Daoy (cell line): Measurements from ENCODE around the gene STX17. TPM values are rescaled to one million over a fixed set of nuclear protein-coding genes. Genes with fewer than 3 reads are reported as not detected.
"Not testable (repeated sequence)": the region's sequence is repeated elsewhere in the genome, so short reads cannot be mapped to it uniquely, and the experiment has no call there.

ENCODE experiments used
- DNase-seq: peaks from one replicate; pipeline ENCODE4 v3.0.0-alpha.2; 2015; ENCODE audit warnings: low read depth
- total RNA-seq: library from RNA; depleted of rRNA; stranded (reverse); fragments of >200 nt; shearing (Covaris generic); gene quantifications from 2 replicates; pipeline ENCODE4 v1.2.3, GENCODE V29; 2014; rRNA removed

The STX17 gene
- total RNA-seq, result 18.6 and 22.0 TPM in 2 replicates

- DNase-seq, result peak; percentile 89
Observed at GRCh38 chr9:99906403-99907207, at the start of gene STX17. STX17 (plus strand) TSS chr9:99906654; CDS start chr9:99915240, 8,586 bp downstream.

- DNase-seq, result not testable (repeated sequence)
Observed at GRCh38 chr9:99857576-99857975, 48.9 kb upstream of the STX17 start.

- no peak for DNase-seq
Observed at GRCh38 chr9:99858087-99858486, 48.4 kb upstream of the STX17 start.

- no peak for DNase-seq
Observed at GRCh38 chr9:99859243-99859980, 47.0 kb upstream of the STX17 start.

GRCh38 chr9:99860266-99860665 lies 46.2 kb upstream of the STX17 start:
- no peak for DNase-seq

- DNase-seq, result no peak
Observed at GRCh38 chr9:99863955-99864354, 42.5 kb upstream of the STX17 start.

- no peak for DNase-seq
Observed at GRCh38 chr9:99866398-99866797, 40.1 kb upstream of the STX17 start.

GRCh38 chr9:99867536-99867935 lies 38.9 kb upstream of the STX17 start:
- DNase-seq, result no peak

GRCh38 chr9:99867968-99868367 lies 38.5 kb upstream of the STX17 start:
- DNase-seq, result no peak

GRCh38 chr9:99868845-99869244 lies 37.6 kb upstream of the STX17 start:
- DNase-seq, result peak; percentile 21

GRCh38 chr9:99870126-99870525 lies 36.3 kb upstream of the STX17 start:
- DNase-seq, result peak; percentile 17

GRCh38 chr9:99873531-99873930 lies 32.9 kb upstream of the STX17 start:
- peak; percentile 74 for DNase-seq

GRCh38 chr9:99873943-99874584 lies 32.4 kb upstream of the STX17 start:
- peak; percentile 23 for DNase-seq

- DNase-seq, result no peak
Observed at GRCh38 chr9:99876190-99876589, 30.3 kb upstream of the STX17 start.

GRCh38 chr9:99878651-99879050 lies 27.8 kb upstream of the STX17 start:
- peak; percentile 20 for DNase-seq

- no peak for DNase-seq
Observed at GRCh38 chr9:99881769-99882168, 24.7 kb upstream of the STX17 start.

- DNase-seq, result no peak
Observed at GRCh38 chr9:99885747-99886146, 20.7 kb upstream of the STX17 start.

GRCh38 chr9:99889120-99889519 lies 17.3 kb upstream of the STX17 start:
- DNase-seq, result no peak

GRCh38 chr9:99894826-99895225 lies 11.6 kb upstream of the STX17 start:
- DNase-seq, result no peak

- no peak for DNase-seq
Observed at GRCh38 chr9:99895510-99895909, 10.9 kb upstream of the STX17 start.

GRCh38 chr9:99896119-99896518 lies 10.3 kb upstream of the STX17 start:
- no peak for DNase-seq

- no peak for DNase-seq
Observed at GRCh38 chr9:99903393-99903792, 3.1 kb upstream of the STX17 start.
